CD4-positive, alpha-beta T cell treated with Interleukin-4 for 1 hour (primary cell): ENCODE data around the gene GSTK1.
"Not testable (repeated sequence)": the region's sequence is repeated elsewhere in the genome, so short reads cannot be mapped to it uniquely, and the experiment has no call there.

Experiments used
- DNase-seq, 2 donors: peaks; one replicate each; pipeline ENCODE4 v3.0.0-alpha.2; 2020 to 2022

GSTK1 gene

GRCh38 chr7:143239813-143240212, 23.4 kb upstream of the GSTK1 start:
- no peak for DNase-seq

GRCh38 chr7:143240291-143241168, 22.7 kb upstream of the GSTK1 start:
- DNase-seq: peak; percentile 81 to 86

GRCh38 chr7:143242306-143242705, 20.9 kb upstream of the GSTK1 start:
- no peak for DNase-seq

- DNase-seq: no peak
Observed at GRCh38 chr7:143243111-143243510, 20.1 kb upstream of the GSTK1 start.

GRCh38 chr7:143243614-143244013, 19.6 kb upstream of the GSTK1 start:
- DNase-seq: no peak

- DNase-seq: no peak
Observed at GRCh38 chr7:143244321-143244720, 18.9 kb upstream of the GSTK1 start.

- DNase-seq: no peak
Observed at GRCh38 chr7:143245123-143245522, 18.1 kb upstream of the GSTK1 start.

- no peak for DNase-seq
Observed at GRCh38 chr7:143247372-143247771, 15.9 kb upstream of the GSTK1 start.

- no peak for DNase-seq
Observed at GRCh38 chr7:143248761-143249354, 14.4 kb upstream of the GSTK1 start.

GRCh38 chr7:143250199-143250598, 13.0 kb upstream of the GSTK1 start:
- no peak for DNase-seq

- DNase-seq: peak in 1 of 2 donors; percentile 72
Observed at GRCh38 chr7:143250822-143251221, 12.4 kb upstream of the GSTK1 start.

GRCh38 chr7:143252006-143252405, 11.2 kb upstream of the GSTK1 start:
- peak in 1 of 2 donors; percentile 49 for DNase-seq

GRCh38 chr7:143255564-143255963, 7.7 kb upstream of the GSTK1 start:
- DNase-seq: no peak

GRCh38 chr7:143256325-143256724, 6.9 kb upstream of the GSTK1 start:
- no peak for DNase-seq

- DNase-seq: peak in 1 of 2 donors; percentile 32
Observed at GRCh38 chr7:143256932-143257331, 6.3 kb upstream of the GSTK1 start.

GRCh38 chr7:143257501-143257900, 5.7 kb upstream of the GSTK1 start:
- DNase-seq: no peak

- DNase-seq: peak; percentile 35 to 51
Observed at GRCh38 chr7:143258831-143259230, 4.4 kb upstream of the GSTK1 start.

GRCh38 chr7:143259765-143260164, 3.5 kb upstream of the GSTK1 start:
- DNase-seq: no peak

- no peak for DNase-seq
Observed at GRCh38 chr7:143261901-143262300, 1.3 kb upstream of the GSTK1 start.

GRCh38 chr7:143264196-143264568, 941 bp downstream of the GSTK1 start:
- DNase-seq: not testable (repeated sequence)

GRCh38 chr7:143265017-143265693, 1.9 kb downstream of the GSTK1 start:
- no peak for DNase-seq

- DNase-seq: no peak
Observed at GRCh38 chr7:143269251-143269650, 6.0 kb downstream of the GSTK1 start.

GRCh38 chr7:143271240-143271639, 8.0 kb downstream of the GSTK1 start:
- DNase-seq: no peak

- DNase-seq: no peak
Observed at GRCh38 chr7:143272871-143273270, 9.6 kb downstream of the GSTK1 start.
